ENCODE data around the gene ECE1.

- no peak for TF ChIP-seq CTCF (IDR thresholded peaks at IDR 0.05; ENCODE audit: low read length)
- no peak for TF ChIP-seq EZH2 (IDR thresholded peaks at IDR 0.05; ENCODE audit: borderline replicate concordance, low read length)
These were observed 15.1 kb upstream of the ECE1 start for GRCh38 chr1:21305155-21305899.
